Stimulated activated CD8-positive, alpha-beta memory T cell treated with anti-CD3 and anti-CD28 coated beads, Interleukin-7, amount 100 ng/mL, for 48 hours (primary cell): ENCODE results near the gene FBXO40.

ENCODE experiments used
- DNase-seq, 2 donors: peaks; one replicate each; pipeline ENCODE4 v3.0.0-alpha.2; 2020; ENCODE audit warnings: low read depth in 1 of 2; ENCODE audit errors: extremely low read depth in 1 of 2

The FBXO40 gene

GRCh38 chr3:121660356-121661171 lies 67.4 kb downstream of the FBXO40 start, which contains the start of gene HCLS1:
Gene HCLS1 (minus strand): TSS chr3:121660903. CDS start chr3:121658347, 2,556 bp downstream.
- DNase-seq, result peak; percentile 37 to 53

GRCh38 chr3:121661376-121661775 lies 68.2 kb downstream of the FBXO40 start:
- DNase-seq, result no peak

GRCh38 chr3:121662742-121663141 lies 69.6 kb downstream of the FBXO40 start:
- no peak for DNase-seq

DNA sequence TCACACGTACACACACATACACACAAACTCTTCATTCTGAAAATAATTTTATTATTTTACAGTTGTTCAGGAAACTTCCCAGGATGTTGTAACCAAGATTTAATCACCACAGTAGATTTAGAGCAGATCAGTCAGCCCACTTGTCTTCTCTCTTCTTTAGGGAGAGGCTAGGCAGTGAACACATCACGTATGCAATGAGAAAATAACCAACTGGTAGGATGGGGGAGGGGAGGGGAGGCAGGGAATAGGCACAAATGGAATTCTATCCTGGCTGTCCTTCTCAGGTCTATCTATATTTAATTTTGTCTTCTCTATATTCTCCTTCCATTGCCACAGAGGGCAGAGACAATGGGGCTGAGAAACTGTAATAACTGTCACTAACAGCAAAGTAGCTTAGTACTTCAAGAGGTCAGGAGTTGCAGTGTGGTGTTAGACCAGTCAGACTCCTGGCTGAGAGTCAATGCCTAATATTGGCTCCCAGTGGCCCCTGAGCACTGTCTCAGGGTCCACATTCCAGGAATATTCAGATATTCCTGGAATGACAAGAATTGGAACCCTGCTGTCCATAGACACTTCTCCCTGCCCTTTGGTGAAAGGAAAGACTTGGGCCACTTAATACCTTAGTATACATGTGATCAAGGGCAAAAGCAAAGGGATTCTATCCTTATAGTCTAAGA lies 70.1 kb downstream of the FBXO40 start:
- DNase-seq, result no peak

DNA sequence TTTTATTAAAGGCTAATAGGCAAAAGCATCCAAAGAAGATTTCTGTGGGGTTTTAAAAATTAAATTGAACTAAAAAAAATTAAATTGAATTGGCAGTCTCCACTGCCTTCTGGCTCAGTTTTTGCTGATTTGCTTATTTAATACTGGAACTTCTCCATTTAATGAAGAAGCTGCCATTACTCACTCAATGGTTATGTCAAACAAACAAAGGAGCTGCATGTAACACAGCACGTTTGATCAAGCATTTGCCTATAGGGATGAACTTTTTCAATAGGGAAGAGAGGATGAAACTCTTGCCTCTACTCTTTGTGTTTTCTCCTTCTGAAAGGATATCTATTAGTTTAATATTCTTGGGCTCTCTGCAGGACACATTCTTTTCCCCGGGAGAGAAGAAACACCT lies 72.3 kb downstream of the FBXO40 start:
- no peak for DNase-seq

DNA sequence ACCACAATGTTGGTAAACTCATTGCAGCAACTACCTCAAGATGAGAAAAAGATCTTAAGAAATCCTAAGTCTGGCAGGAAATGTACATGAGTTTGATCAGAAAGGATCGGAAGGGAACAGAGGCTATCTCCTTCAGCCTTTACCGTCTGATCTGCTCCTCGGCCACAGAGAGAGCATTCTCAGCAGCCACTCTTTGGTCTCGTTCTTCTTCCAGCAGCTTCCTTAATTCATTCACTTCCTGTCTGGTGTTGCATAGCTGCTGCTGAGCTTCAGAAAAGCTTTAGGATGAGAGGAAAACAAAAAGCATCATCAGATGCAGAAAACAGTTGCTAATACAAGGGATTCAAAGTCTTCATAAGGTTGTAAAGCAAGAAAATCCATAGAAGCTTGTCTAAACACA lies 74.2 kb downstream of the FBXO40 start:
- no peak for DNase-seq

DNA sequence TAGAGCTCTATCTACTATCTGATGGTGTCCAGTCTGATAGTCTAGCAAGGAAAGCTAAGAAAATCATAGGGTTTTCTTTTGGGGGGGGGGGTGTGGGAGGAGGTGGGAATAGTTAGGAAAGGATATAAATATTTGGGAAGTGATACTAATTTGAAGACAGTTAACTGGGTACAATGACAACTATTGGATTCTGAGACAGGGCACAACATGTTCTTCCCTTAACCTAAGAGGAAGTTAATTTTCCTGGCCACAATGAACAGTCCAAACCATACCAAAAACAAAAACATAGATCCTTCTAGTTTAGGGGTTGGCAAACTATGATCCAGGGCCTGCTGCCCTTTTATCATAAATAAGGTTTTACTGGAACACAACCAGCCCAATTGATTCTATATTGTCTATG lies 77.5 kb downstream of the FBXO40 start:
- no peak for DNase-seq

- no peak for DNase-seq
Measured at GRCh38 chr3:121677141-121677540, 84.0 kb downstream of the FBXO40 start.
